Measurements from ENCODE around the gene SUGP2. TPM values are rescaled to one million over a fixed set of nuclear protein-coding genes. Genes with fewer than 3 reads are reported as not detected.

The SUGP2 gene
- total RNA-seq, 4 donors from 2014 or later = 16.7 to 36.2 (median 21.5) TPM

DNA sequence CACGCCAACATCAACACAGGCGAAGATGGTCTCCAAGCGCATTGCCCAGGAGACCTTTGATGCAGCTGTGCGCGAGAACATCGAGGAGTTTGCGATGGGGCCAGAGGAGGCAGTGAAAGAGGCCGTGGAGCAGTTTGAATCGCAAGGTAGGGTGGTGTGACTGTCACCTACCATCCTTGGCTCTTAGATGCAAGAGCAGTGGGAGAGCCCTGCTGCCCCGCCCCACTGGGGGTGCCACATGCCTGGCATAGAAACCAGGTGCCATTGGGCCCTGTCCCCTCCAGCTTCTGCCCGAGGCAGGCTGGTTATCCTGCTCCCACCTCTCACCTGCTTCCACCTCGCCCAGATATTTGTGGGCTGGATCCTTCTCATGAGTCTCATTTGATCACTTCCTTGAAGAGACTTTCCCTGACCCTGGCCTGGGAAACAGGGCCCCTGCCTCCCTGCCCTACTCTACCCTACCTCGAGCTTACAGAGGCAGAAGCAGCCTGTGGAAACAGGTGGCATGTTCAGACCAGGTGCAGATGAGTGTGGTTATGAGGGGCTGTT is 9.5 kb upstream of the SUGP2 start:
- Histone ChIP-seq H3K4me3 (no peak overlapping the region), H3K27me3 (no peaks in the 10 kb centered on the region), H3K36me3 (peaks cover 0 to 61% (median 13%) of the 10 kb centered on the region in 3 donors), H3K4me1 (peaks cover 0 to 12% (median 4%) of the 10 kb centered on the region in 3 donors), H3K27ac (no peak overlapping the region), H3K9me3 (no peaks in the 10 kb centered on the region)
- TF ChIP-seq, protein P1, sequence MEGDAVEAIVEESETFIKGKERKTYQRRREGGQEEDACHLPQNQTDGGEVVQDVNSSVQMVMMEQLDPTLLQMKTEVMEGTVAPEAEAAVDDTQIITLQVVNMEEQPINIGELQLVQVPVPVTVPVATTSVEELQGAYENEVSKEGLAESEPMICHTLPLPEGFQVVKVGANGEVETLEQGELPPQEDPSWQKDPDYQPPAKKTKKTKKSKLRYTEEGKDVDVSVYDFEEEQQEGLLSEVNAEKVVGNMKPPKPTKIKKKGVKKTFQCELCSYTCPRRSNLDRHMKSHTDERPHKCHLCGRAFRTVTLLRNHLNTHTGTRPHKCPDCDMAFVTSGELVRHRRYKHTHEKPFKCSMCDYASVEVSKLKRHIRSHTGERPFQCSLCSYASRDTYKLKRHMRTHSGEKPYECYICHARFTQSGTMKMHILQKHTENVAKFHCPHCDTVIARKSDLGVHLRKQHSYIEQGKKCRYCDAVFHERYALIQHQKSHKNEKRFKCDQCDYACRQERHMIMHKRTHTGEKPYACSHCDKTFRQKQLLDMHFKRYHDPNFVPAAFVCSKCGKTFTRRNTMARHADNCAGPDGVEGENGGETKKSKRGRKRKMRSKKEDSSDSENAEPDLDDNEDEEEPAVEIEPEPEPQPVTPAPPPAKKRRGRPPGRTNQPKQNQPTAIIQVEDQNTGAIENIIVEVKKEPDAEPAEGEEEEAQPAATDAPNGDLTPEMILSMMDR (IDR thresholded peaks at IDR 0.05) = no peak
- TF ChIP-seq POLR2A (IDR thresholded peaks at IDR 0.05) = no peak
- no peak for DNase-seq
- 96 to 100% methylated on average over 5 to 8 of the region's 13 CpGs for WGBS, 2 donors
- intact Hi-C loops (cut with DNase I) = no loop called here

DNA sequence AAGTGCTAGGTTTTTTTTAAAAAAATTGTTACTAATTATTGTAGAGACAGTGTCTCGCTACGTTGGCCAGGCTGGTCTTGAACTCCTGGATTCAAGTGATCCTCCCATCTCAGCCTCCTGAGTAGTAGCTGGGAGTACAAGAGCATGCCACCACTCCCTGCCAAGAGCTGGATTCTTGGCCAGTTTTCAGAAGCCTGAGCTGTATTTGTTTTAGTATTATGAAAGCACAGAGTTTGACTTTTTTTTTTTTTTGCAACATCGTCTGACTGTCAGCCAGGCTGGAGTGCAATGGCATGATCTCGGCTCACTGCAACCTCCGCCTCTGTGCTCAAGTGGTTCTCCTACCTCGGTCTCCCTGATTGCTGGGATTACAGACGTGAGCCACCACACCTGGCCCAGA is 7.1 kb upstream of the SUGP2 start:
- DNase-seq = no peak
- H3K27ac ChIP-seq = peak overlapping the region in 2 of 4 donors; percentile 35 to 54
- no peaks in the 10 kb centered on the region for H3K27me3 ChIP-seq
- WGBS, 2 donors = 44 to 54% methylated on average over 7 of the region's 7 CpGs
- intact Hi-C loops (cut with DNase I) = no loop called here
- TF ChIP-seq, protein P1 (IDR thresholded peaks at IDR 0.05) = no peak
- TF ChIP-seq POLR2A (IDR thresholded peaks at IDR 0.05) = no peak
- H3K4me1 ChIP-seq = peaks cover 0 to 12% (median 4%) of the 10 kb centered on the region in 3 donors
- H3K9me3 ChIP-seq = no peaks in the 10 kb centered on the region
- peaks cover 0 to 39% (median 9%) of the 10 kb centered on the region in 3 donors for H3K36me3 ChIP-seq
- H3K4me3 ChIP-seq = no peak overlapping the region

DNA sequence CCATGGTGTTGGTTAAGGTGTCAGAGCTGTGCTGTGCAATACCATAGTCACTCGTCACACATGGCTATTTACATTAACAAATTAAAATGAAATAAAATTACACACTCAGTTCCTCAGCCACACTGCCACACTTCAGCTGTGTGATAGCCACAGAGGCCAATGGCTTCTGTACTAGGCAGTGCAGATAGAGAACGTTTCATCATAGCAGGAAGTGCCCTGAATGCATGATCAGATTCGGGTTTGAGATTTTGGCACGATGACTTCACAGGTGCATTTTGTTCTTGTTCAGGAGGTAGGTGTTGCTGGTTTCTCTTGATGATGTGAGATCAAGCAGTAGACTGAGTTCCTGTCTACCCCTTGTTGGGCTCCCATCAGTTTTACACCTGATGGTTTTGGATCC is 6.6 kb upstream of the SUGP2 start:
- 57 to 61% methylated on average over 4 of the region's 4 CpGs for WGBS, 2 donors
- DNase-seq = no peak
- TF ChIP-seq, protein P1 (IDR thresholded peaks at IDR 0.05) = no peak
- no peak for TF ChIP-seq POLR2A (IDR thresholded peaks at IDR 0.05)
- H3K9me3 ChIP-seq = no peaks in the 10 kb centered on the region
- peaks cover 0 to 36% (median 9%) of the 10 kb centered on the region in 3 donors for H3K36me3 ChIP-seq
- H3K27ac ChIP-seq = peak overlapping the region in 2 of 4 donors; percentile 35 to 54
- H3K27me3 ChIP-seq = no peaks in the 10 kb centered on the region
- H3K4me3 ChIP-seq = no peak overlapping the region
- intact Hi-C loops (cut with DNase I) = no loop called here
- H3K4me1 ChIP-seq = peaks cover 0 to 17% (median 4%) of the 10 kb centered on the region in 3 donors

DNA sequence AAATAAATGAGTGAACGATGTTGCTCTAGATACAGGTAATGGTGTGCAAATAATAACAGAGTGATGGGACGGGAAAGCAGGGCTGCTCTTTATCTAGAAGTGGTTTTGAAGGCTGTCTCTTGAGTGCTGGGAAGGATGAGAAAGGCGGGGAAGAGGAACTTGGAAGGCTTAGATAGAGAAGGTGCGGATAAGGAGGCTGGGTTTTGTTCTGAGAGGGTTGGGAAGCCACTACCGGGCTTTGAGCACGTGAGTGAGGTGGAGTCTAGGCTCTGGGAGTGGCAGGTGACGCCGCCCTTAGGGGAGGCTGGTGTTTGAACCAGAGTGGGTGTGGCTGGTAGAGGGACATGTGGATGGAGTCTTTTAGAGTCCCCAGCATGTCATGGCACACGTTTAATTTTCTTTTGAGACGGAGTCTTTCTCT is 897 bp upstream of the SUGP2 start:
- H3K27me3 ChIP-seq = no peaks in the 10 kb centered on the region
- no peaks in the 10 kb centered on the region for H3K9me3 ChIP-seq
- H3K36me3 ChIP-seq = peaks cover 0 to 33% (median 14%) of the 10 kb centered on the region in 3 donors
- H3K27ac ChIP-seq = peak overlapping the region; percentile 88 to 99 (median 97)
- DNase-seq = no peak
- TF ChIP-seq POLR2A (IDR thresholded peaks at IDR 0.05) = no peak
- TF ChIP-seq, protein P1 (IDR thresholded peaks at IDR 0.05) = no peak
- 7 to 10% methylated on average over 10 of the region's 10 CpGs for WGBS, 2 donors
- H3K4me3 ChIP-seq = peak overlapping the region; percentile 79 to 99 (median 88)
- H3K4me1 ChIP-seq = peaks cover 18 to 44% (median 21%) of the 10 kb centered on the region in 3 donors
- intact Hi-C loops (cut with DNase I) = no loop called here

DNA sequence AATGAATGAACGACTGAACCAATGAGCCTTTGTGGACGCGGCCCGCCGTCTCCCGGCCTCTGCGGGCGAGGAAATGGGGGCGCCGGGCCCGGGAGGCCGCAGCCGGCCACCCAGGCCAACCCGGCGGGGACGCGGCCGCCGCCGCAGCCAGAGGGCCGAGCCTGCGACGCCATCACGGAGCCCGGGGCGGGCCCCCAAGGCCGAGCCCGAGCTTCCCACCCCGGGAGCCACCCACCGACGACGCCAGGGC is 216 bp downstream of the SUGP2 start:
- H3K4me3 ChIP-seq = peak overlapping the region; percentile 79 to 99 (median 88)
- no peaks in the 10 kb centered on the region for H3K9me3 ChIP-seq
- DNase-seq = no peak
- peaks cover 18 to 44% (median 21%) of the 10 kb centered on the region in 3 donors for H3K4me1 ChIP-seq
- peaks cover 6 to 35% (median 25%) of the 10 kb centered on the region in 3 donors for H3K36me3 ChIP-seq
- TF ChIP-seq, protein P1 (IDR thresholded peaks at IDR 0.05) = no peak
- no peak for TF ChIP-seq POLR2A (IDR thresholded peaks at IDR 0.05)
- WGBS, 2 donors = 0% methylated on average over 25 of the region's 32 CpGs; no CpG with 5 or more reads in 1 of the 2 donors
- intact Hi-C loops (cut with DNase I) = no loop called here
- H3K27ac ChIP-seq = peak overlapping the region; percentile 88 to 99 (median 97)
- no peaks in the 10 kb centered on the region for H3K27me3 ChIP-seq
